ENCODE data around the gene SLC5A6. TPM values are rescaled to one million over a fixed set of nuclear protein-coding genes. Genes with fewer than 3 reads are reported as not detected.

Gene SLC5A6
- total RNA-seq, 1 donor from 2014 or later, result 20.8 TPM

- no peak for TF ChIP-seq CTCF (IDR thresholded peaks at IDR 0.05)
- Histone ChIP-seq H3K4me3 (no peak overlapping the region), H3K36me3 (peaks cover 70% of the 10 kb centered on the region), H3K27me3 (ENCODE audit: low read depth) (no peaks in the 10 kb centered on the region), H3K27ac (no peak overlapping the region), H3K9me3 (no peaks in the 10 kb centered on the region), H3K4me1 (no peaks in the 10 kb centered on the region)
- DNase-seq, result no peak
- ATAC-seq, result no peak
- intact Hi-C loops (cut with DNase I), result no loop called here
Observed at GRCh38 chr2:27242614-27242951, 30.5 kb upstream of the SLC5A6 start.

GRCh38 chr2:27241761-27242613 lies 29.9 kb upstream of the SLC5A6 start:
- H3K36me3 ChIP-seq, result peaks cover 76% of the 10 kb centered on the region
- no peaks in the 10 kb centered on the region for H3K9me3 ChIP-seq
- intact Hi-C loops (cut with DNase I), result no loop called here
- ATAC-seq (no peak), DNase-seq (no peak)
- no peak overlapping the region for H3K27ac ChIP-seq
- no peak for TF ChIP-seq CTCF (IDR thresholded peaks at IDR 0.05)
- no peak overlapping the region for H3K4me3 ChIP-seq
- no peaks in the 10 kb centered on the region for H3K27me3 ChIP-seq (ENCODE audit: low read depth)
- H3K4me1 ChIP-seq, result no peaks in the 10 kb centered on the region

GRCh38 chr2:27240406-27240805 lies 28.3 kb upstream of the SLC5A6 start:
- ATAC-seq (no peak), DNase-seq (no peak)
- no peaks in the 10 kb centered on the region for H3K9me3 ChIP-seq
- no peak overlapping the region for H3K4me3 ChIP-seq
- intact Hi-C loops (cut with DNase I), result no loop called here
- H3K36me3 ChIP-seq, result peaks cover 92% of the 10 kb centered on the region
- H3K27me3 ChIP-seq (ENCODE audit: low read depth), result no peaks in the 10 kb centered on the region
- H3K4me1 ChIP-seq, result no peaks in the 10 kb centered on the region
- H3K27ac ChIP-seq, result no peak overlapping the region
- TF ChIP-seq CTCF (IDR thresholded peaks at IDR 0.05), result no peak

GRCh38 chr2:27238976-27239375 lies 26.9 kb upstream of the SLC5A6 start:
- Histone ChIP-seq H3K4me3 (no peak overlapping the region), H3K27ac (no peak overlapping the region), H3K4me1 (no peaks in the 10 kb centered on the region), H3K9me3 (no peaks in the 10 kb centered on the region), H3K36me3 (peaks cover 100% of the 10 kb centered on the region), H3K27me3 (ENCODE audit: low read depth) (no peaks in the 10 kb centered on the region)
- no peak for ATAC-seq
- intact Hi-C loops (cut with DNase I), result no loop called here
- no peak for DNase-seq
- TF ChIP-seq CTCF (IDR thresholded peaks at IDR 0.05), result no peak

- H3K27ac ChIP-seq, result no peak overlapping the region
- H3K4me1 ChIP-seq, result no peaks in the 10 kb centered on the region
- H3K36me3 ChIP-seq, result peaks cover 100% of the 10 kb centered on the region
- H3K4me3 ChIP-seq, result no peak overlapping the region
- intact Hi-C loops (cut with DNase I), result no loop called here
- no peaks in the 10 kb centered on the region for H3K27me3 ChIP-seq (ENCODE audit: low read depth)
- no peak for TF ChIP-seq CTCF (IDR thresholded peaks at IDR 0.05)
- no peaks in the 10 kb centered on the region for H3K9me3 ChIP-seq
- ATAC-seq, result no peak
- DNase-seq, result no peak
Observed at GRCh38 chr2:27237341-27237945, 25.4 kb upstream of the SLC5A6 start.

Measured in lower lobe of right lung (tissue), 2 donors.